Neural cell (in vitro differentiated cells): ENCODE results near the gene PCDHA1. TPM values are rescaled to one million over a fixed set of nuclear protein-coding genes. Genes with fewer than 3 reads are reported as not detected.

Source experiments
- H2AFZ ChIP-seq: fragments of 200-600, 300-800 bp; sonication (generic), shearing (Covaris generic); 2 replicates; pipeline ENCODE4 v1.6.0; 2014; ENCODE audit warnings: low read depth, mild to moderate bottlenecking, antibody characterized with exemption, low read length, moderate library complexity
- H3F3A ChIP-seq: fragments of 200-600 bp; shearing (Covaris generic); 2 replicates; pipeline ENCODE4 v1.6.1; 2016; ENCODE audit warnings: mild to moderate bottlenecking, moderate library complexity, mixed read lengths, antibody characterized with exemption, low read length; ENCODE audit not compliant: insufficient read depth, poor library complexity, severe bottlenecking
- H3K27ac ChIP-seq: fragments of 200-600, 300-800 bp; sonication (generic), shearing (Covaris generic); 2 replicates; pipeline ENCODE4 v1.5.1; 2014; ENCODE audit warnings: mild to moderate bottlenecking, low read length, moderate library complexity
- H3K27me3 ChIP-seq: fragments of 300-800, 200-600 bp; sonication (generic), shearing (Covaris generic); 2 replicates; pipeline ENCODE4 v1.6.0; 2014; ENCODE audit warnings: mild to moderate bottlenecking, low read depth, low read length, moderate library complexity; ENCODE audit not compliant: insufficient read depth
- H3K36me3 ChIP-seq: fragments of 300-800, 200-600 bp; sonication (generic), shearing (Covaris generic); 2 replicates; pipeline ENCODE4 v1.5.1; 2014; ENCODE audit warnings: mild to moderate bottlenecking, antibody characterized with exemption, low read length, moderate library complexity; ENCODE audit not compliant: insufficient read depth
- H3K4me2 ChIP-seq: fragments of 300-800, 200-600 bp; sonication (generic), shearing (Covaris generic); 2 replicates; pipeline ENCODE4 v1.6.0; 2014; ENCODE audit warnings: mild to moderate bottlenecking, low read length
- H3K4me3 ChIP-seq: fragments of 300-800, 200-600 bp; sonication (generic), shearing (Covaris generic); 2 replicates; pipeline ENCODE4 v1.5.1; 2014; ENCODE audit warnings: mild to moderate bottlenecking, low read length, moderate library complexity
- H3K79me2 ChIP-seq: fragments of 200-600 bp; shearing (Covaris generic); replicated peaks from 2 replicates; pipeline ENCODE4 v1.6.0; 2014; ENCODE audit warnings: mild to moderate bottlenecking, low read length, moderate library complexity; ENCODE audit not compliant: insufficient read depth
- H3K9ac ChIP-seq: fragments of 300-800, 200-600 bp; sonication (generic), shearing (Covaris generic); 2 replicates; pipeline ENCODE4 v1.6.1; 2016; ENCODE audit warnings: mild to moderate bottlenecking, low read length, mixed read lengths
- H3K9me2 ChIP-seq: fragments of 200-600 bp; shearing (Covaris generic); 2 replicates; pipeline ENCODE4 v1.6.1; 2016; ENCODE audit warnings: mild to moderate bottlenecking, low read length, mixed read lengths; ENCODE audit not compliant: insufficient read depth
- H3K9me3 ChIP-seq: fragments of 200-600, 300-800 bp; sonication (generic), shearing (Covaris generic); 2 replicates; pipeline ENCODE4 v1.6.1; 2016; ENCODE audit warnings: mild to moderate bottlenecking, mixed run types, low read length, moderate library complexity, mixed read lengths
- H4K20me1 ChIP-seq: fragments of 200-600 bp; shearing (Covaris generic); 2 replicates; pipeline ENCODE4 v1.6.1; 2016; ENCODE audit warnings: mild to moderate bottlenecking, mixed run types; ENCODE audit not compliant: insufficient read depth
- CTCF ChIP-seq: fragments of 450-650 bp; IDR thresholded peaks from 2 replicates; pipeline ENCODE4 v1.5.1; 2014; ENCODE audit warnings: antibody characterized with exemption, mild to moderate bottlenecking, moderate library complexity; ENCODE audit not compliant: poor library complexity, severe bottlenecking
- EP300 ChIP-seq: fragments of 450-650 bp; conservative IDR thresholded peaks from 2 replicates; pipeline ENCODE4 v1.6.1; 2014; ENCODE audit warnings: antibody characterized with exemption, mild to moderate bottlenecking, moderate library complexity; ENCODE audit not compliant: poor library complexity, severe bottlenecking
- EZH2 ChIP-seq: fragments of 200-600, 300-800 bp; shearing (Covaris generic), sonication (generic); IDR thresholded peaks from 2 replicates; pipeline ENCODE4 v1.6.1; 2014; ENCODE audit warnings: antibody characterized with exemption, low read length, borderline replicate concordance, mild to moderate bottlenecking; ENCODE audit not compliant: insufficient read depth, poor library complexity, severe bottlenecking
- MXI1 ChIP-seq: fragments of 450-650 bp; conservative IDR thresholded peaks from 2 replicates; pipeline ENCODE4 v1.6.1; 2014; ENCODE audit warnings: antibody characterized with exemption, mild to moderate bottlenecking; ENCODE audit not compliant: poor library complexity, severe bottlenecking
- POLR2AphosphoS5 ChIP-seq: IDR thresholded peaks from 2 replicates; pipeline ENCODE4 v1.6.1; 2012
- RAD21 ChIP-seq: fragments of 450-650 bp; conservative IDR thresholded peaks from 2 replicates; pipeline ENCODE4 v1.6.1; 2014; ENCODE audit warnings: antibody characterized with exemption, mild to moderate bottlenecking, moderate library complexity
- SMC3 ChIP-seq: fragments of 450-650 bp; conservative IDR thresholded peaks from 2 replicates; pipeline ENCODE4 v1.6.1; 2014; ENCODE audit warnings: antibody characterized with exemption, mild to moderate bottlenecking, moderate library complexity; ENCODE audit not compliant: poor library complexity
- TAF1 ChIP-seq: IDR thresholded peaks from 2 replicates; pipeline ENCODE4 v1.6.1; 2012; ENCODE audit warnings: low read depth
- polyA plus RNA-seq: library from polyadenylated mRNA; depleted of rRNA; stranded (reverse); fragments of >200 nt; gene quantifications from 2 replicates; pipeline ENCODE4 v1.2.3, GENCODE V29; 2014
- TF ChIP-seq, protein P1 (sequence below): IDR thresholded peaks from 2 replicates; pipeline ENCODE4 v1.6.1; 2012; ENCODE audit warnings: borderline replicate concordance

The PCDHA1 gene
- polyA plus RNA-seq, 1 donor from 2014 or later, result 0.28 TPM

GRCh38 chr5:140951636-140952035, 165.7 kb downstream of the PCDHA1 start:
- H3K27me3 ChIP-seq, result no peaks in the 10 kb centered on the region
- H3K4me3 ChIP-seq, result no peak overlapping the region
- H3K36me3 ChIP-seq, result no peaks in the 10 kb centered on the region
- H3K9me2 ChIP-seq, result no peaks in the 10 kb centered on the region
- no peak overlapping the region for H3K4me2 ChIP-seq
- TF ChIP-seq, protein P1, sequence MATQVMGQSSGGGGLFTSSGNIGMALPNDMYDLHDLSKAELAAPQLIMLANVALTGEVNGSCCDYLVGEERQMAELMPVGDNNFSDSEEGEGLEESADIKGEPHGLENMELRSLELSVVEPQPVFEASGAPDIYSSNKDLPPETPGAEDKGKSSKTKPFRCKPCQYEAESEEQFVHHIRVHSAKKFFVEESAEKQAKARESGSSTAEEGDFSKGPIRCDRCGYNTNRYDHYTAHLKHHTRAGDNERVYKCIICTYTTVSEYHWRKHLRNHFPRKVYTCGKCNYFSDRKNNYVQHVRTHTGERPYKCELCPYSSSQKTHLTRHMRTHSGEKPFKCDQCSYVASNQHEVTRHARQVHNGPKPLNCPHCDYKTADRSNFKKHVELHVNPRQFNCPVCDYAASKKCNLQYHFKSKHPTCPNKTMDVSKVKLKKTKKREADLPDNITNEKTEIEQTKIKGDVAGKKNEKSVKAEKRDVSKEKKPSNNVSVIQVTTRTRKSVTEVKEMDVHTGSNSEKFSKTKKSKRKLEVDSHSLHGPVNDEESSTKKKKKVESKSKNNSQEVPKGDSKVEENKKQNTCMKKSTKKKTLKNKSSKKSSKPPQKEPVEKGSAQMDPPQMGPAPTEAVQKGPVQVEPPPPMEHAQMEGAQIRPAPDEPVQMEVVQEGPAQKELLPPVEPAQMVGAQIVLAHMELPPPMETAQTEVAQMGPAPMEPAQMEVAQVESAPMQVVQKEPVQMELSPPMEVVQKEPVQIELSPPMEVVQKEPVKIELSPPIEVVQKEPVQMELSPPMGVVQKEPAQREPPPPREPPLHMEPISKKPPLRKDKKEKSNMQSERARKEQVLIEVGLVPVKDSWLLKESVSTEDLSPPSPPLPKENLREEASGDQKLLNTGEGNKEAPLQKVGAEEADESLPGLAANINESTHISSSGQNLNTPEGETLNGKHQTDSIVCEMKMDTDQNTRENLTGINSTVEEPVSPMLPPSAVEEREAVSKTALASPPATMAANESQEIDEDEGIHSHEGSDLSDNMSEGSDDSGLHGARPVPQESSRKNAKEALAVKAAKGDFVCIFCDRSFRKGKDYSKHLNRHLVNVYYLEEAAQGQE, result no peak
- no peak for TF ChIP-seq POLR2AphosphoS5
- TF ChIP-seq TAF1, result no peak
- TF ChIP-seq CTCF, result no peak
- TF ChIP-seq RAD21, result no peak
- no peak for TF ChIP-seq MXI1
- no peak for TF ChIP-seq EZH2
- TF ChIP-seq SMC3, result no peak
- TF ChIP-seq EP300, result no peak
- no peaks in the 10 kb centered on the region for H3K9me3 ChIP-seq
- no peaks in the 10 kb centered on the region for H4K20me1 ChIP-seq
- peaks cover 23% of the 10 kb centered on the region for H3K79me2 ChIP-seq
- H3K9ac ChIP-seq, result no peak overlapping the region
- no peak overlapping the region for H3K27ac ChIP-seq
- H3F3A ChIP-seq, result no peaks in the 10 kb centered on the region
- no peak overlapping the region for H2AFZ ChIP-seq

DNA sequence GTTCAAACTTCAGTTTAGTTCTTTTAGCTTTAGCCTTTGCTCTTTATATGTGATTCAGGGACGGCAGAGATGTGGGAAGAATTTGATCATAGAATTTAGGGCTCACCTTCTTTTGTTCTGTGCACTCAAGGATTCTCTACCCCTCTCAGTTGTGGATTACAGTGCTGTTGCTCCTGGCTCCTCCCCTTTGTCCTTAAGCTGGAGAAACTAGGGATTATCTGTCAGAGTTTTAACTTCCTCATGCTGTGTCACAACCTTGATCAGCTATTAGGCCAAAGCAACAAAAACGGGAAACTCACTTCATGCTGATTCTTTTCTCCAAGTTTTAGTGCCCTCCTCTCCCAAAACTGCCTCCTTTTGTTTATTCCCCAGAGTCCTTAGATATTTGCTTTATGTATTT, 167.3 kb downstream of the PCDHA1 start:
- Histone ChIP-seq H4K20me1 (no peaks in the 10 kb centered on the region), H3K27me3 (no peaks in the 10 kb centered on the region), H3F3A (no peaks in the 10 kb centered on the region), H3K27ac (no peak overlapping the region), H3K9ac (no peak overlapping the region), H3K4me2 (no peak overlapping the region), H2AFZ (no peak overlapping the region), H3K79me2 (peaks cover 37% of the 10 kb centered on the region), H3K9me3 (no peaks in the 10 kb centered on the region), H3K9me2 (no peaks in the 10 kb centered on the region), H3K4me3 (no peak overlapping the region), H3K36me3 (no peaks in the 10 kb centered on the region)
- no peak for TF ChIP-seq SMC3
- TF ChIP-seq MXI1, result no peak
- TF ChIP-seq, protein P1, result no peak
- no peak for TF ChIP-seq CTCF
- no peak for TF ChIP-seq TAF1
- no peak for TF ChIP-seq RAD21
- TF ChIP-seq EZH2, result no peak
- no peak for TF ChIP-seq EP300
- no peak for TF ChIP-seq POLR2AphosphoS5
